GM18868 (cell line): ENCODE measurements around the gene RNF26.

Experiments
- ATAC-seq: cut with Tn5 transposase; IDR thresholded peaks from one replicate; pipeline ENCODE4 v1.9.1; 2021; ENCODE audit warnings: mild to moderate bottlenecking, moderate library complexity; ENCODE audit not compliant: unreplicated experiment

RNF26 gene

DNA sequence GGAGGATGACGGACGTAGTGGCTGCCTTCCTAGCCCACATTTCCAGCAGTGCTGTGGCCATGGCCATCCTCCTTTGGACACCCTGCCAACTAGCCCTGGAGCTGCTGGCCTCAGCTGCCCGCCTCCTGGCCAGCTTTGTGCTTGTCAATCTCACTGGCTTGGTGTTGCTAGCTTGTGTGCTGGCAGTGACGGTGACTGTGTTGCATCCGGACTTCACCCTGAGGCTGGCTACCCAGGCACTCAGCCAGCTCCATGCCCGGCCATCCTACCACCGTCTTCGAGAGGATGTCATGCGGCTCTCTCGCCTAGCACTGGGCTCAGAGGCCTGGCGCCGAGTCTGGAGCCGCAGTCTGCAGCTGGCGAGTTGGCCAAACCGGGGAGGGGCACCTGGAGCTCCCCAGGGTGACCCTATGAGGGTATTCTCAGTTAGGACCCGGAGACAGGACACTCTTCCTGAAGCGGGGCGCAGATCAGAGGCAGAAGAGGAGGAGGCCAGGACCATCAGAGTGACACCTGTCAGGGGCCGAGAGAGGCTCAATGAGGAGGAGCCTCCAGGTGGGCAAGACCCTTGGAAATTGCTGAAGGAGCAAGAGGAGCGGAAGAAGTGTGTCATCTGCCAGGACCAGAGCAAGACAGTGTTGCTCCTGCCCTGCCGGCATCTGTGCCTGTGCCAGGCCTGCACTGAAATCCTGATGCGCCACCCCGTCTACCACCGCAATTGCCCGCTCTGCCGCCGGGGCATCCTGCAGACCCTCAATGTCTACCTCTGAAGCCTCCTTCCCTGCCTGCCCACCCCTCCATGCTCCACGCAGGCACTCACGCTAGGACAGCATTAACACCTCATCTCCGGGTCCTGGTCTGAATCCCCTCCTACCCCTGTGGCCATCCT, 1.6 kb downstream of the RNF26 start:
- no peak for ATAC-seq

DNA sequence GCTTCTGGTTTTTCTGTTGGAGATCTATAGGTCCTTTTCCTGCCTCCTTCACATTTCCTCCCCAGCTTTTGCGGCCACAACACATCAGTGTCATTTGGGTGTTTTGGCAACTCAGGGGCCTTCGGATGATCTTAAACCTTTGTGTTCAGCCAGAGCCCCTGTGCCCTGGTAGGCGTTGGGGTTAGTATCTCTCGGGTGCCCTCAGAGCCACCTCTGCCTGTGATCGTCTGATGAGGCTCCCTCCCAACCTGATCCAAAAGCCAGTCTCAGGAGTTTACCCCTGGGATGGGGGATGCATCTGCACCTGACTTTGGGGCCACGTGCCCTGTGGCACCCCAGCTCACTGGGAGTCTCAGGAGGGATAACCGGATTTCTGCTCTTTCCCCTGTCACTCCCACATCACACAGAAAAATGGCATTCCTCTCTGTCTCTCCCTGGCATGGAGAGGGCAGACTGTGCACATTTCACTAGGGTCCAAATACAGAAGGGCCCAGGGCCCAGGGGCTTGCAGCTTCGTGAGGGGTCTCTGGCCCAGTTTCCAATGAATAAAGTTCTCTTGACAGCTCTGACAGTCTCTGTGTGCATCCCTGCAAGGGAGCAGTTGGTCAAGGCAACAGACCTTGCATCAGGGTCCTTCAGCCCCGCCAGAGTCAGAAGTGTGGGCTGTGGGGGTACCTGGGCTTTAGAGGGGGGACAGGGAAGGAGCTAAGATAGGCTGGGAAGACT, 2.6 kb downstream of the RNF26 start:
- no peak for ATAC-seq

DNA sequence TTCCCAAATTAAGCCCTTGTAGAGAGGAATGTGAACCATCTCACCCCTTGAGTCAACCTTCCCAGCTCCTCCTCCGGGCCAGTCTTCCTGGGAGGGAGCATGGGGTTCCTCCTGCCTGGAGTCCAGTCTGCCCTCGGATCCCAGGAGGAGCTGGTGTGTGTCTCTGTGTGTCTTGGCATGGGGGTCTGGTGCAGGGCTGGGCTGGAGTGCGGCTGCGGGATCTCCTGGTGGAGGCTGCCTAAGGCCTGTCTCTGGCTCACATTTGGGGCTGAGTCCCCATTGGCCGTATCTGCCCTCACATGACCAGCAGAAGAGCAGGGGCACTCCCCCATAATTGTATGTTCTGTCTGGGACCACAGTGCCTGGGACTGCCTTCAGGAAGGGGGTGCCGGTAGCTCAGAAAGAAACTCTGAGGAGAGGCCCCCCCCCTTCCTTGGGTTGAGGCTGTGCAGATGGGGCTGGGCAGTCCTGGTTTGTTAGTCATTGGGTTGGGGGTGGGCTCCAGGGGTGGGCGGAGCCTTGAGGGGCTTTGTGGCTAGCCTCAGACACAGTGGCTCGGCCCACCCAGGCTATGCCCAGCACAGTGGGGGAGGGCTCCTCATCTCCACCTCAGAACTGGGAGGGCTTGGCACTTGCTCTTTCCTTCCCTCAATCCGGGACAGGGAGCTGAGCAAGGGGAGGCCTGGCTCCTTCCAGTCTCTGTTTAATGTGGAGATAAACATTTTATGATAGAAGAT, 3.4 kb downstream of the RNF26 start:
- ATAC-seq: no peak

DNA sequence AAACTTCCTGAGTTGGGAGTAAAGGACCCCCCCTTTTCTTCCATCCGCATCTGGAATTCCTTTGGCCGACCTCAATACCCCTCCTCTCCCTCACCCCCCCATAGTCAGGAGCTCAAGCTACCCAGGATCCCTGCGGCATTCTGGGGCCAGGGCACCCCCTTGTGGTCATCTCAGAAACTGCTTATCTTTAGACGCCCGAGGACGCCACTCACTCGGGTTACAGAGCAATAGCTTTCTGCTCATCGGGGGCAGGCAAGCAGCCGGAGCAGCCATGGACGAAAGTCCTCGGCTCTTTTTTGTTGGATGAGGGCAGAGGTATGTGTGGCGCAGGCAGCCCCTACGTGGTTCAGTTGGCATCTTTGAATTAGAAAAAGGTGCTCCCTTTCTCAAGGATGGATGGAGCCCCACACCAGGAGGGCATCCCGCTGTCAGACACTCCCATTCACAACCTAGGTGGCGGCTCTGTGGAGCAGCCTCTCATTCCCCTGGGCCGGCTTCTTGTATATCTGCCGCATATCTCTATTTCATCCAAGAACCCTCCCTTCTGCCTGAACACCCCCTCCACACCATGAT, 4.1 kb downstream of the RNF26 start:
- ATAC-seq: peak; percentile 41

DNA sequence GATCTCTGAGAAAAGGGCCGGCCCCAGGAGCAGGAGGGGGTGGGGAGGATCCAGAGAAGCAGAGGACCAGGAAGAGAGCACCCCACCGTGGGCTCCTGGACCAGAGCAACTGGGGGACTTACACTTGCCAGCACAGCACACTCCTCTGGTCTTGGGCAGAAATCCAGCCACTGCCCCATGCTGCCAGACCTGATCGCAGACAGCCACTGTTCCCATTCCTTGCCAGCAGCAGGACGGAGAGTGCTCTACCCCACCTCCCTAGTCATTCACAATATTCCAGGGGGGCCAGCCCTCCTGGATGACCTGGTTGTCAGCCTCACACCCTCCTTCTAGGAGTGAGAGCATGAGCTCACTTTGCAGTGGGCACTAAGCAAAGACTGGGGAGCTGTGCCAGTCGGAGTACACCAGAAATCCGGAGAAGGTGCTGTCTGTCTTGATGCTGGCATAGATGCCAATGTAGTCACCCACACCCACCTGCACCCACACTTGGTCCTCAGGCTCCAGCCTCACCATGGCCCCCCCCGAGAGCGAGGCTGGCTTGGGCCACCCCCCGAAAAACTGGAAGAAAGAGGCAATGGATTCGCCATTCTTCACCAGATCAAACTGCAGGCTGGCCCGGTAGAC, 4.8 kb downstream of the RNF26 start:
- no peak for ATAC-seq

DNA sequence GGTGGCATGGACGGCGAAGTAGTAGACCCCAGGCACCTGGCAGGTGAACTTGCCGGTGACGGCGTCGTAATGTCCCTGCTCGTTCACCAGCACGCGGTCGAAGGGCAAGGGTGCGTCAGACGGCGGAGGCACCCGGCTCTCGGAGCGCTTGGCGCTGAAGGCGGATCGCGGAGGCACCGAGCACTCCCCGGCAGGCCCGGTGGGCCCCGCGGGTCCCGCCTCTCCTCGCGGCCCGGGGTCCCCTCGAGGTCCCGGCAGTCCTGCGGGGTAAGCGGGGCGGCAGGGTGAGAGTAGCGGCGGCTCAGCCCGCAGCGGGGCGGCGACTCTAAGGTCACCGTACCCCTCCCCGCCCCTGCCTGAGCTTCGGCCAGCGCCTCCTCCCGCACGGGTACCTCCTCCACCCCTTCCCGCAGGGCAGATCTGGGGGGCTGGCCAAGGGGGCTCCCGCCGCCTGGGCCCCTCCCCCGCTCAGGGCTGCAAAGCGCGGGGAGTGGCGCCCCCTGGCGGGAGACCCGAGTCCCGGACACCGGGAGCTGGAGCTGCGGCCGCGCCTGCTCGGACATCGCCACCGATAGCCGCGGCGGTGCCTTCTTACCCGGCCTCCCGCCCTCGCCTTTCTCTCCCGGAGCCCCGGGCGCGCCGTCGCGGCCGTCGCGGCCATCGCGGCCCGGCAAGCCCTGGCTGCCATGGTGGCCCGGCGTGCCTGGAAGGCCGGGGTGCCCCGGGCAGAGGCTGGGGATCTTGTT, 5.4 kb downstream of the RNF26 start:
- ATAC-seq: no peak

DNA sequence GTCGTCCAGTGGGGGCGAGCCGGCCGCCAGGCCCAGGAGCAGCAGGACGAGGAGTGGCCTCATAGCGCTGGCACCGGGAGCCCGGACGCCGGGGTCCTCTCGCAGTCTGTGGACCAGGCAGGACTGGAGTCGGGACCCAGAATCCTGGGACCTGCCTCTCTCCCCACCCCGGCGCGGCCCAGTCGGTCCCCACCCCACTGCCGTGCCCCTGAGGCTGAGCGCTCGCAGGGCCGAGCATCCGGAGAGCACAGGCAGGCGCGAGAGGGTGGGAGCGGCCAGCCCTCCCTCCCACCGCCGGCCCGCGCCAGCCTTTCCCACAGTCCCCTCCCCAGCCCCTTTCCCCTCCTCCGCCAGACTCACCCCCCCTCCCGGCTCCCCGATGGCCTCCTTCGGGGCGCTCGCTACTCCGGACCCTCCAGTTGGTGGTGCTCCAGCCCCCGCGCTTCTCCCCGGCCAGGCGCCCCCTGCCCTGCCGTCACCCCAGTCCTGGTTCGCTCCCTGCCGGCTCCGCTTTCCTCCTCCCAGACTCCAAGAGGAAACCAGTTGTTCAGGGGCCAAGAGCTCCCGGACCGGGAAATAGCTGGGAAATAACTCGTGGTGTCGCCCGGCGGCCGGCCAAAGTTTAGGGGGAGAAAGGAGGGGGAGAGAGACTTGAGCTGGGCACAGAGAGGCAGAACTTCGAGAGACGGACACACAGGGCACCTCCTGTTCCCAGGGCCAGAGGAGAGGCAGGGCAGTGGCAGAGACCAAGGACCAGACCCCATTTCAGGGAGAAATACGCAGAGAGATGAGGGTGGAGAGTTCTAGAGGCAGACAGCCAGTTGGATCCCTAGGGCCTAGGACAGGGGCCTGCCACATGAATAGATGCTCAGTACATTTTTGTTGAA, 6.3 kb downstream of the RNF26 start, which contains the start of gene C1QTNF5:
C1QTNF5 (minus strand) TSS at position 549 of the 887 bp plus-strand sequence; CDS start at position 63, 486 bp downstream.
- ATAC-seq: no peak

DNA sequence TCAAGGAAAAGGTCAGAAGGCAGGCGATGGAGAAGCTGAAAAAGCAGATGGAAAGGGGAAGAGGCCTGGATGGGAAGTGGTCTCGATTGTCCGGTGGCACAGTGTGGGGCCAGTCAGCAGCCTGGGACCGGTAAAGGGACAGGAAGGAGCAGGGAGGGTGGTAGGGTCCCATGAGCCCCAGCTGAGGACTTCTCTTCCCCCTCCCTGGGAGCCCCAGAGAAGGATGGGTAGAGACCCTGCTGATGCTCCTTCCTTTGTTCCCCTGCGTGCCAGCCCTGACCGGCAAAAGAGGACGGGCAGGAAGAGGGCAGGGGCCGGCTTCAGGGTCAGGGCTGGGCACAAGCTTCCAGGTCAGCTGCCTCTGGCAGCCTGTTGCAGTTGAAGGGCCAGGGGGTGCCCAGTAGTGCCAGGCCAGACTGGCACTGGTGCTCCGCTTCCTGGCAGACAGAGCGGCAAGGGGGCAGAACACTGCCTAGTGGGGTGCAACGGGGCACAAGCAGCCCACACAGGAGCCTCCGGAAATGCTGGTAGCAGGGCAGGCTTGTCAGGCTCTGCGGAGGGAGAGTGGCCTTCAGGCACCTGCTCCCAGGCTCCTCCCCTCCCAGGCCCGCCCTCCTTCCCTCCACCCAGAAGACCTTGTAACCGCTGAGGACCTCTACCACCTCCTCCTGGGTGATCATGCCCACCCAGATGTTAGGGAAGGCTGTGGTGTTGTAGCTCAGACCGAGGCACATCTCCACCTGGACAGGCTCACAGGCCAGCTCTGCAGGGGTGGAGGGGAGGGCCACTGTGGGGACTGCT, 7.1 kb downstream of the RNF26 start:
- no peak for ATAC-seq

DNA sequence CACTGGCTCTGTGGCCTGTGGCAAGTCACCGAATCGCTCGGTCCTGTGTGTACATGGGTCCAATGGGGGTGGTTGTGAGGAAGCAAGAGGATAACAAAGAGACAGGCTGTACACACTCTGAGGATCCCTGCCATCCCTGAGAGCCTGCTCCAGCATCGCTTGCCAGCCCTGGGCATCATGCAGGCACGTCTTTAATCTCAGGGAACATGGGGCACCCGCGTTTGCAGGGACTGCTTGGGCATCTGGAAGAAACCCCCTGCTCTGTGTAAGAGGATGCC, 7.6 kb downstream of the RNF26 start:
- ATAC-seq: no peak

DNA sequence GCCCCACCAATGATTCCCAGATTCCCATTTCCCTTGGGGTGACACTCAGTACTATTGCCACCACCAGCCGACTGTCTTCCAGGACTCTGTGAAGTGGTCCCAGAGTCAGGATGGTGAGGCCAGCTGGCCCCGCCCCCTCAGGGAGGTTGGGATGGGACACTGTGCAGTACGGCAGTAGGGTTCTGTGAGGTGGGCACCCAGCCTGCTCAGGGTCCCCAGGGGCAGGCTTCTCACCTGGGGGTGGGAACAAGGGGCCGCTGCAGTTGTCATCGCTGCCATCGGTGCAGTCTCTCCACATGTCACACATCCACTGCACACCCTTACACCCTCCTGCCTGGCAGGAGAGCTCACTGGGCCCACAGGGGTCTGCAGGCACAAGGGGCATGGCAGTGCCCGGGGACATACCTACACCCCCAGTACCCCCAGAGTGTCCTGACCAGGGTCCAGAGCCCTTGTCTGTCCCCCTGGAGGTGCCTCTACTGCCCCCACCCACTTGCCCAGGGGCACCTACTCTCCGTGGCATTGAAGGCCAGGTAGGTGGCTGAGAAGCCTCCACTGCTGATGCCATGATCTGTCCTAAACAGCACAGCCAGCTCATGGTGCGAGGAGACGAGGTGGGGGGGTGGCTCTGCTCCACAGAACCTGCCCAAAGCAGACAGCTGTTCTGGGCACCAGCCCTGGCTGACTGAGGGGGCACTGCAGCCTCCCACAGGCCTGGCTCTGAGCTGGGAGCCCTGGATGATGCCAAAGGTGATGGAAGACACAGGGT, 8.2 kb downstream of the RNF26 start:
- no peak for ATAC-seq

DNA sequence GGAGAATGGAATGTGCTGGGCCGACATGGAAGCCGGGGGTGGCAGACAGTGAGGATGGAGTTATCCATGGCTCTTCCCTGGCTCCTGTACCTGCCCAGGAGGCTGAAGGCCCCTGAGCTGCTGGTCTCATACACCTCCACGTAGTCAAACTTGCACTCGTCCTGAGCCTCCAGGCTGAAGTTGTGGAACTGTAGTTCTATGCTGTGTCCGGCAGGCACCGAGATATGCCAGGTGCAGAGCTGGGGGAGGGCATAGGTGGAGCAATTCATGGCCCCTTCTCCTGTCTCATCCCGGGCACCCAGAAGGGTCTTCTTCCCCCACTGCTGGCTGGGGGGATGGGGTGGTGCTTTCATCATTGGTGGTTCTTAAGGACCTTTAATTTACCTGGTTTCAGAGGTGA, 9.4 kb downstream of the RNF26 start:
- ATAC-seq: no peak

DNA sequence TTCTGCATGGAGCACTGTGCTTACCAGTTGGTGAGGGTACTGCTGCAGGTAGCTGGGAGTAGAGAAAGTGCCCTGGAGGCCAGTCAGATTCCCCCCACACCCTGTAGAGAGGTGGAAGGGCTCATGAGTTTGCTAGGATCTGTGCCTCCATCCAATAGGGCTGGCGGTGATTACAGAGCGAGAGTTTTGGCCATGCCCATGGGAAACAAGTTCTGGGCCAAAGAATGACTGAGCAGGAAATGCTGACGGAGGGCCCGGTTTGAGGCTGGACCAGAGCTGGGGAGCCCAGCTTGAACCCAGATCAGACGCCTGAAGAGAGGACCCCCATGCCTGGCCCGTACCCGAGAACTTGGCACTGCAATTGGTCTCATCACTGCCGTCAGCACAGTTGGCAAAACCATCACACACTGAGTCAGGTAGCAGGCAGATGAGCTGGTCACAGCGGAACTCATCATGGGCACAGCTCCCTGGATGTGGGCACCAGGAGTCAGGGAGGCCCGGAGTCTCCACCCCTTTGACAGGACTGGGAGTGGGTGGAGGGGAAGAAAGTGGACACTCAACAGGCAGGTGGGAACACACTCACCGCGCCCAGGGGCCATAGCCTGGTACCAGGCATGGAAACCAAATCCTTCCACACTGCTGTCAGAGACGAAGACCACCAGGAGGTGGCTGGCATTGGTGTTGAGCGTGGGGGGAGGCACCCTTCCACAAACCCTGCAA, 10.1 kb downstream of the RNF26 start:
- no peak for ATAC-seq

DNA sequence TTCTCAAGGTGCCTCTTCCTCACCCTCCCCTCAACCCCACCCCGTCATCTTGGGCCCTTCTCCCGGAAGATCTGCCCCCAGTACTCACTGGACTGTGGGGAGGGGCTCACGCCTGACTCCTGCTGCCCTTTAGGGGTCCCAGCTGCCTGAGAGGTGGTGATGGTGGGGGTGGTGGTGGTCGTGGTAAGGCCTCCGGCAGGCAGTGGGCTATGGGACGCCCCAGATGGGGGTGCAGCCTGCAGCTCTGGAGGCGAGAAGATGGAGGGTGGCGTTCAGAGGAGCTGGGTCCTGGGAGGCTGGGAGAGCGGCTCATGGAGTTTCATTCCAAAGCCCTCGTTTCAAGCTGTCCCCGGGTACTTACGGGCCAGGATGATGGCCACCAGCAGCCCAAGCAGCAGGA, 11.4 kb downstream of the RNF26 start:
- no peak for ATAC-seq

DNA sequence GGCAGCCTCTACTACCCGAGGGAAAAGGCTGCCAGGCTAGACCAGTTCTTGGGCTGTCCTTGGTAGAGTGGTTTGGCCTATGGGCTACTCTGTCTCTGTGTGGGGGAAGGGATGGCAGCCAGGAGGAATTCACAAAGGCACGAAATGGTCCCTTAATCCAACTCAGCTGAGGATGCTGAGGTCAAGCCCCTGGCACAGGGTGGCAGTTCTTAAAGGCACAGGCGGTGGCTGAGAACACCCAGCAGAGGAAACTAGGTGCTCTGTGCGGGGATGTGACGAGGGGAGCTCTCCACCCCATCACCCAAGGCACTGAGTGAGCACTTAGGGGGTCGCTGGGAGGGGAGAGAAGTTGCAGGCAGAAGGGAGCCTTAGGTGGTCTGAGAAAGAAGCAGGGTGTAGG, 12.3 kb downstream of the RNF26 start, which contains the start of gene MFRP:
MFRP (minus strand) TSS at position 101 of the 400 bp plus-strand sequence. CDS start 192 bp downstream, outside the sequence.
- no peak for ATAC-seq

DNA sequence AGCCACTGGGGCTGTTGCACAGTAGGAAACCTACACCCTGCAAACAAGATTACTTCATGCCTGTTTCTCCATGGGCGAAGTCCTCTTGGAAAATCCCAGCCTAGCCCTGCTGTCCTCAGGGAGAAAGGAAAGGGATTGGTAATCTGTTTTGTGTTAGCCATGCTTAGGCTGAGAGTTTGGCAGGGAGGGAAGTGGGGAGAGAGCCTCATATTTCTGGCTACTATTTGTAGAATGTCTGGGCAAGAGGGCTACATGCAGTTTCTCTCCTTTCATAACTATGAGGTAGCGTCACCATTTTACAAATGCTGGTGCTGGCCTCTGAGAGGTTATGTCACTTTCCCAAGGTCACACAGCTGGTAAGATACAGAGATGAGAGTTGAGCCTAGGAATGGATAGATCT, 12.9 kb downstream of the RNF26 start:
- ATAC-seq: no peak

DNA sequence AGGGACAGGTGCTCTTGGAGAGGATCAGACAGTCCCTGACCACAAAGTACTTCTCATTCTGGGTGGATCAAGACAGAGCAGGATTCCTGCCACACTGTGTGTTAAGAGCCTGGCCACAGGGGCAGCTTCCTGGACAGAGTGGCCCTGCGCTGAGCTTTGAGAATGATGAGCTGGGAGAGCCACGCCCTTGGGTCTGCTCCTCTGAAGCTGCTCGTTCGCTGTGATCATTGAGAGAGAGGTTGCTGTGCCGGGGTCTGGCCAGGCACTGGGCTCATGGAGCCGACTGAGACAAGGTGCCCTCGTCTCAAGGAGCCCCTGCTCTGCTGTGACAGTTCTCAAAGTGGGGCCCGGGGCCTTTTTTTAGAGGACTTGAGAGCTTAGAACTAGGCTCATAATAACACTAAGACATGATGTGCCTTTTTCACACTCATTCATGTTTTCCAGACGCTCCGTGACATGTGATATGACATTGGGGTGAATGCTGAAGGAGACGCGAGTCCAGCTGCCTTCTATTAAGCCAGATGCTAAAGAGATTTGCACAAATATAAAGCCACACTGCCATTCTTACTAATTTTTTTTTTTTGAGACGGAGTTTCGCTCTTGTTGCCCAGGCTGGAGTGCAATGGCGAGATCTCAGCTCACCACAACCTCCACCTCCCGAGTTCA, 13.7 kb downstream of the RNF26 start:
- no peak for ATAC-seq
